Right cardiac atrium (tissue), 5 donors: ENCODE data around the gene CCDC102A. TPM values are rescaled to one million over a fixed set of nuclear protein-coding genes. Genes with fewer than 3 reads are reported as not detected.

Experiments
- ATAC-seq, 2 donors: fragments of 200-7000 bp; cut with Tn5 transposase; one replicate each; pipeline versions ENCODE4 v1.8.0 to v1.9.1; 2020; ENCODE audit warnings: moderate library complexity in 2 of 2, mild to moderate bottlenecking in 1 of 2
- DNase-seq, 3 donors: peaks; one replicate each; pipeline ENCODE4 v3.0.0-alpha.2; 2020
- H3K27ac ChIP-seq: one replicate; pipeline ENCODE4 v1.5.1; 2013; ENCODE audit warnings: mild to moderate bottlenecking, low read length, control low read depth, moderate library complexity
- H3K27me3 ChIP-seq: one replicate; pipeline ENCODE4 v1.6.1; 2013; ENCODE audit not compliant: control insufficient read depth, insufficient read depth
- H3K4me1 ChIP-seq: one replicate; pipeline ENCODE4 v1.6.1; 2013; ENCODE audit warnings: low read length; ENCODE audit not compliant: control insufficient read depth, insufficient read depth
- H3K4me3 ChIP-seq: one replicate; pipeline ENCODE4 v1.5.1; 2013; ENCODE audit warnings: low read length, control low read depth
- H3K9me3 ChIP-seq: one replicate; pipeline ENCODE4 v1.6.1; 2013; ENCODE audit warnings: low read length; ENCODE audit not compliant: control insufficient read depth
- WGBS: extraction: QIAGEN DNeasy Blood & Tissue Kit; methylation state at CpG from one replicate; pipeline ENCODE4 v1.1.7; 2013; 5-methylcytosine and 5-hydroxymethylcytosine counted together
- intact Hi-C, 4 donors: fragments of 100-400 bp; cut with DNase I; formaldehyde crosslinking; loops; one replicate each; pipeline versions ENCODE4 v1.11.0 to v1.14.0; 2022 to 2023
- polyA plus RNA-seq: library from polyadenylated mRNA; stranded (reverse); fragments of 200-250 nt; gene quantifications from one replicate; pipeline ENCODE4 v1.2.3, GENCODE V29; 2013
- total RNA-seq, 4 donors: library from RNA; stranded (reverse); fragmentation: NEBNext Ultra II Directional; extraction: Animal tissue kit (Norgen Biotek cat#: 25700); gene quantifications; one replicate each; pipeline ENCODE4 v1.2.1, GENCODE V29; 2021
- donor health status: healthy with polysubstance abuse.
- donor health status: DM: no; HTN: yes; CAD: no.
- donor health status: DM: no; HTN: no; CAD: no.
- donor health status: DM: no; HTN: yes; CAD: no; lungs with severe emphysema.
- donor health status: DM: yes; HTN: yes; CAD: no.

Gene CCDC102A
- total and polyA plus RNA-seq, 5 donors = 7.6 to 15.4 (median 10.4) TPM

- Histone ChIP-seq H3K27ac (no peak overlapping the region), H3K4me3 (no peak overlapping the region), H3K4me1 (peaks cover 22% of the 10 kb centered on the region), H3K27me3 (no peaks in the 10 kb centered on the region), H3K9me3 (no peaks in the 10 kb centered on the region)
- intact Hi-C loops = no loop called here
- 86% methylated on average over 6 of the region's 6 CpGs for WGBS
- no peak for ATAC-seq
- DNase-seq = no peak
These were observed 59.6 kb downstream of the CCDC102A start for GRCh38 chr16:57476546-57477410.

GRCh38 chr16:57475711-57476339 lies 60.5 kb downstream of the CCDC102A start:
- peaks cover 22% of the 10 kb centered on the region for H3K4me1 ChIP-seq
- ATAC-seq = peak; percentile 29 to 47
- no peak overlapping the region for H3K4me3 ChIP-seq
- intact Hi-C loops = no loop called here
- 20% methylated on average over 12 of the region's 12 CpGs for WGBS
- H3K9me3 ChIP-seq = no peaks in the 10 kb centered on the region
- H3K27ac ChIP-seq = no peak overlapping the region
- peak in 2 of 3 donors; percentile 76 to 78 for DNase-seq
- H3K27me3 ChIP-seq = no peaks in the 10 kb centered on the region

GRCh38 chr16:57474671-57475661 lies 61.4 kb downstream of the CCDC102A start:
- Histone ChIP-seq H3K9me3 (no peaks in the 10 kb centered on the region), H3K4me3 (no peak overlapping the region), H3K27me3 (no peaks in the 10 kb centered on the region), H3K27ac (no peak overlapping the region), H3K4me1 (peaks cover 30% of the 10 kb centered on the region)
- WGBS = 82% methylated on average over 30 of the region's 30 CpGs
- ATAC-seq = no peak
- no peak for DNase-seq
- intact Hi-C loops = no loop called here

GRCh38 chr16:57473906-57474305 lies 62.5 kb downstream of the CCDC102A start:
- Histone ChIP-seq H3K4me1 (peaks cover 25% of the 10 kb centered on the region), H3K4me3 (no peak overlapping the region), H3K27ac (no peak overlapping the region), H3K27me3 (no peaks in the 10 kb centered on the region), H3K9me3 (no peaks in the 10 kb centered on the region)
- ATAC-seq = no peak
- 77% methylated on average over 8 of the region's 8 CpGs for WGBS
- intact Hi-C loops = no loop called here
- no peak for DNase-seq

GRCh38 chr16:57473176-57473840 lies 63.1 kb downstream of the CCDC102A start:
- no peak for ATAC-seq
- 85% methylated on average over 14 of the region's 14 CpGs for WGBS
- DNase-seq = no peak
- Histone ChIP-seq H3K9me3 (no peaks in the 10 kb centered on the region), H3K4me3 (no peak overlapping the region), H3K4me1 (peaks cover 19% of the 10 kb centered on the region), H3K27ac (no peak overlapping the region), H3K27me3 (no peaks in the 10 kb centered on the region)
- intact Hi-C loops = no loop called here

- no peak overlapping the region for H3K27ac ChIP-seq
- H3K9me3 ChIP-seq = no peaks in the 10 kb centered on the region
- intact Hi-C loops = no loop called here
- ATAC-seq (no peak), DNase-seq (no peak)
- H3K4me1 ChIP-seq = peaks cover 14% of the 10 kb centered on the region
- 44% methylated on average over 4 of the region's 4 CpGs for WGBS
- no peak overlapping the region for H3K4me3 ChIP-seq
- H3K27me3 ChIP-seq = no peaks in the 10 kb centered on the region
These were observed 63.7 kb downstream of the CCDC102A start for GRCh38 chr16:57472665-57473060.

- intact Hi-C loops = no loop called here
- Histone ChIP-seq H3K27me3 (no peaks in the 10 kb centered on the region), H3K9me3 (no peaks in the 10 kb centered on the region), H3K4me3 (no peak overlapping the region), H3K4me1 (peaks cover 14% of the 10 kb centered on the region), H3K27ac (no peak overlapping the region)
- no peak for ATAC-seq
- 65% methylated on average over 10 of the region's 10 CpGs for whole genome bisulfite sequencing
- DNase-seq = no peak
These were observed 64.3 kb downstream of the CCDC102A start for GRCh38 chr16:57471852-57472664.

GRCh38 chr16:57471209-57471608 lies 65.2 kb downstream of the CCDC102A start:
- 95% methylated on average over 1 of the region's 1 CpG for WGBS
- Histone ChIP-seq H3K9me3 (no peaks in the 10 kb centered on the region), H3K4me1 (peaks cover 12% of the 10 kb centered on the region), H3K4me3 (no peak overlapping the region), H3K27me3 (no peaks in the 10 kb centered on the region), H3K27ac (no peak overlapping the region)
- DNase-seq (no peak), ATAC-seq (no peak)
- intact Hi-C loops = no loop called here

- 16% methylated on average over 6 of the region's 6 CpGs for WGBS
- DNase-seq = peak; percentile 76 to 90 (median 87)
- H3K27ac ChIP-seq = no peak overlapping the region
These were observed 65.7 kb downstream of the CCDC102A start for GRCh38 chr16:57470711-57471110.

More at GRCh38 chr16:57470711-57471110, 65.7 kb downstream of the CCDC102A start:
- H3K4me1 ChIP-seq = peaks cover 9% of the 10 kb centered on the region
- H3K9me3 ChIP-seq = no peaks in the 10 kb centered on the region
- ATAC-seq = peak; percentile 55 to 68
- intact Hi-C loops = no loop called here
- no peaks in the 10 kb centered on the region for H3K27me3 ChIP-seq
- no peak overlapping the region for H3K4me3 ChIP-seq
